ENCODE data around the gene AGPAT2. TPM values are rescaled to one million over a fixed set of nuclear protein-coding genes. Genes with fewer than 3 reads are reported as not detected.

Gene AGPAT2
- total and polyA plus RNA-seq, 2 donors (not counting 1 experiment from before 2014, with no cell fraction given): 25.1 to 28.4 TPM

DNA sequence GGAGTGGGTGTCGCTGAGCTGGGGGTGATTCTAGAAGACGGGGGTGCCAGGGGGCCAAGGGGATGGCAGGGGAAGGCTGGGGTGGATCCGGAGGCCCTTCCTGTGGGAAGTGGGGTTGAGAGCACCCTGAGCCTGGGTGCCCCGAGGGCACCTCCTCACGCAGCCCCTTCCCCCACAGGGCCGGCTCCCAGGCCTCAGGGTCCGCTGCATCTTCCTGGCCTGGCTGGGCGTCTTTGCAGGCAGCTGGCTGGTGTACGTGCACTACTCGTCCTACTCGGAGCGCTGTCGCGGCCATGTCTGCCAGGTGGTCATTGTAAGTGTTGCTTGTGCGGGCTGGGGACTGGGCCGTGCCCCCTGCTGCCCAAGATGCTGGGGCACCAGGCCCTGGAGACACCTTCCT is 30.1 kb upstream of the AGPAT2 start:
- H3K27me3 ChIP-seq (replicated peaks in 1 of 4; ENCODE audit: control extremely low read depth in 1 of 4, control insufficient read depth in 3 of 4, insufficient read depth in 4 of 4, low read length in 3 of 4): peaks cover 0 to 19% (median 3%) of the 10 kb centered on the region in 4 experiments
- H3K9ac ChIP-seq (ENCODE audit: low read length): no peak overlapping the region
- peaks cover 0 to 4% (median 0%) of the 10 kb centered on the region in 3 donors for H3K9me3 ChIP-seq (ENCODE audit: control extremely low read depth in 1 of 3, control insufficient read depth in 2 of 3, insufficient read depth in 1 of 3, low read length in 2 of 3)
- CTCF ChIA-PET: interaction anchor here (0.7 to 4.0 kb wide), 2 partner anchors 10 to 105 kb away, joined by 5 to 23 read pairs; no protein-coding TSS in a partner anchor
- Mint-ChIP-seq H3K27me3 (peaks cover 14% of the 10 kb centered on the region), H3K27ac (no peak overlapping the region), H3K9me3 (ENCODE audit: insufficient read depth) (no peaks in the 10 kb centered on the region), H3K4me3 (no peak overlapping the region), H3K4me1 (peaks cover 32% of the 10 kb centered on the region)
- DNase-seq: no peak
- H3K4me2 ChIP-seq (replicated peaks; ENCODE audit: low read depth, low read length, poor library complexity, severe bottlenecking): no peak overlapping the region
- peaks cover 34 to 52% of the 10 kb centered on the region in 2 donors for H3K4me1 ChIP-seq (ENCODE audit: control insufficient read depth in 2 of 2, insufficient read depth in 2 of 2, low read length in 2 of 2)
- no peak for TF ChIP-seq EZH2 (IDR thresholded peaks at IDR 0.05; ENCODE audit: borderline replicate concordance, insufficient read depth, low read depth, low read length, poor library complexity, severe bottlenecking)
- no peak for TF ChIP-seq CTCF (IDR thresholded peaks at IDR 0.05)
- peaks cover 0 to 11% of the 10 kb centered on the region in 2 experiments for H3K36me3 ChIP-seq (replicated peaks in 1 of 2; ENCODE audit: control extremely low read depth in 1 of 2, control insufficient read depth in 1 of 2, extremely low read depth in 1 of 2, insufficient read depth in 2 of 2, low read length in 1 of 2)
- 86% methylated on average over 13 of the region's 16 CpGs for WGBS (ENCODE audit: insufficient coverage)
- POLR2A ChIA-PET: interaction anchor here (0.6 to 2.7 kb wide), 3 partner anchors 11 to 369 kb away, joined by 3 to 11 read pairs (median 3); no protein-coding TSS in a partner anchor
- no peak for ATAC-seq (ENCODE audit: low read depth)
- peaks cover 4% of the 10 kb centered on the region for H3K79me2 ChIP-seq (ENCODE audit: control insufficient read depth, insufficient read depth, low read length)
- H3K4me3 ChIP-seq (ENCODE audit: control extremely low read depth in 1 of 5, extremely low read depth in 1 of 5, insufficient read depth in 1 of 5, low read depth in 2 of 5, low read length in 4 of 5): no peak overlapping the region
- no peak overlapping the region for H2AFZ ChIP-seq (ENCODE audit: insufficient read depth, low read depth, low read length, poor library complexity, severe bottlenecking)
- intact Hi-C loops (cut with micrococcal nuclease): loop anchor here (10.0 kb wide), 1 partner anchor 53 kb away; the partner anchor contains the start of gene EGFL7
- no peak overlapping the region for H3K27ac ChIP-seq (ENCODE audit: low read length in 2 of 2)
- H4K20me1 ChIP-seq (ENCODE audit: control insufficient read depth, insufficient read depth, low read length, poor library complexity, severe bottlenecking): peaks cover 23% of the 10 kb centered on the region

DNA sequence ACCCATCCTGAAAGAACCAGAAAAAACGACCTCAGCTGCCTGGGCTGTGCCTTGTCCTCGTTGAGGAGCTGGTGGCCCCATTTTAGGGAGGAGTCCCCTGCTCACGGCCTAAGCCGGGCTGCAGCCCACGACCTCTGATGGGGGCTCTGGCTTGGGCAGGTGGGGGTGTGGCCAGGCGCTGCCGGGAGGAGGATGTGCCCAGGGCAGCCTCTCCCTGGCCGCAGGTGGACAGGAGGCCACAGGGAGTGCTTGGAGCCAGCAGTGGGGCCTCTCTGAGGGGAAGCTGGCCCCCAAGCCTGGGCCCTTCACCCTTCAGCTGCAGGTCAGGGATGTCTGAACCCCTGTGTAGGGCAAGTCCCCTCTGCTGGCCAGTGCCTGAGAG is 27.6 kb upstream of the AGPAT2 start:
- no peak for TF ChIP-seq CTCF (IDR thresholded peaks at IDR 0.05)
- TF ChIP-seq EZH2 (IDR thresholded peaks at IDR 0.05; ENCODE audit: borderline replicate concordance, insufficient read depth, low read depth, low read length, poor library complexity, severe bottlenecking): no peak

More for the DNA sequence above, 27.6 kb upstream of the AGPAT2 start:
- ATAC-seq (ENCODE audit: low read depth): no peak
- Histone ChIP-seq H4K20me1 (ENCODE audit: control insufficient read depth, insufficient read depth, low read length, poor library complexity, severe bottlenecking) (no peaks in the 10 kb centered on the region), H3K9ac (ENCODE audit: low read length) (no peak overlapping the region), H3K27ac (ENCODE audit: low read length in 2 of 2) (peak overlapping the region; percentile 18 to 33), H3K79me2 (ENCODE audit: control insufficient read depth, insufficient read depth, low read length) (peaks cover 4% of the 10 kb centered on the region), H3K4me2 (replicated peaks; ENCODE audit: low read depth, low read length, poor library complexity, severe bottlenecking) (peak overlapping the region; percentile 82), H3K9me3 (ENCODE audit: control extremely low read depth in 1 of 3, control insufficient read depth in 2 of 3, insufficient read depth in 1 of 3, low read length in 2 of 3) (peaks cover 0 to 4% (median 0%) of the 10 kb centered on the region in 3 donors), H2AFZ (ENCODE audit: insufficient read depth, low read depth, low read length, poor library complexity, severe bottlenecking) (peak overlapping the region; percentile 46), H3K27me3 (replicated peaks in 1 of 4; ENCODE audit: control extremely low read depth in 1 of 4, control insufficient read depth in 3 of 4, insufficient read depth in 4 of 4, low read length in 3 of 4) (peaks cover 0 to 38% (median 6%) of the 10 kb centered on the region in 4 experiments), H3K36me3 (replicated peaks in 1 of 2; ENCODE audit: control extremely low read depth in 1 of 2, control insufficient read depth in 1 of 2, extremely low read depth in 1 of 2, insufficient read depth in 2 of 2, low read length in 1 of 2) (no peaks in the 10 kb centered on the region), H3K4me1 (ENCODE audit: control insufficient read depth in 2 of 2, insufficient read depth in 2 of 2, low read length in 2 of 2) (peaks cover 39 to 51% of the 10 kb centered on the region in 2 donors), H3K4me3 (ENCODE audit: control extremely low read depth in 1 of 5, extremely low read depth in 1 of 5, insufficient read depth in 1 of 5, low read depth in 2 of 5, low read length in 4 of 5) (peak overlapping the region in 1 of 5 experiments; percentile 48)
- Mint-ChIP-seq H3K27me3 (peaks cover 20% of the 10 kb centered on the region), H3K4me1 (peaks cover 31% of the 10 kb centered on the region), H3K4me3 (peak overlapping the region; percentile 50), H3K27ac (no peak overlapping the region), H3K9me3 (ENCODE audit: insufficient read depth) (no peaks in the 10 kb centered on the region)
- ChIA-PET POLR2A (interaction anchor here (0.6 to 2.4 kb wide), 4 partner anchors 12 to 147 kb away, joined by 3 to 8 read pairs (median 6); no protein-coding TSS in a partner anchor), CTCF (interaction anchor here (4.0 kb wide), 1 partner anchor 12 kb away, joined by 23 read pairs; no protein-coding TSS in a partner anchor)
- DNase-seq: no peak
- intact Hi-C loops (cut with micrococcal nuclease): loop anchor here (10.0 kb wide), 1 partner anchor 50 kb away; the partner anchor contains the start of gene EGFL7
- 31% methylated on average over 8 of the region's 8 CpGs for WGBS (ENCODE audit: insufficient coverage)

Measured in B cell (primary cell).